Measurements from ENCODE around the gene PLP2.

PLP2 gene

GRCh38 chrX:49186125-49187027 lies 14.7 kb downstream of the PLP2 start, which contains the start of gene PRICKLE3:
Gene PRICKLE3, minus strand, starts transcription at chrX:49186373. Its CDS starts 76 bp downstream, at chrX:49186297.
- DNase-seq (ENCODE audit: low spot score), result peak; percentile 50

DNA sequence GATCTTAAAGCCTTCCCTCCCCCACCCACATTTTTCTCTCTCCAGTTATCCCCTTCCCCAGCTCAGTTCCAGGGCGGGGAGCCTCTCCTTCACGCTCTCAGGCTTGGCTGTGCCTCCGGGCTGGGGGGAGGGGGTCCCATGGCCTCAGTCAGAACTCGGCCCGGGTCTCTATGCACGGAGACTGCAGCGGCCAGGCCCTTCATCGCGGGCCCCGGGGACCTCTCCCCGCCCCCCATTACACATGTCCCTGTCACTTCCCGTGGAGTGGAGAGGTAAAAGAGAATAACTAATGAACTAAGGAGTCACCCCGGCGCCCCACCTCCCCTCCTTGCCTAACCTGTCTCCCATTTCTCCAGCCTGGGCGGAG lies 15.3 kb downstream of the PLP2 start:
- DNase-seq (ENCODE audit: low spot score), result no peak

DNA sequence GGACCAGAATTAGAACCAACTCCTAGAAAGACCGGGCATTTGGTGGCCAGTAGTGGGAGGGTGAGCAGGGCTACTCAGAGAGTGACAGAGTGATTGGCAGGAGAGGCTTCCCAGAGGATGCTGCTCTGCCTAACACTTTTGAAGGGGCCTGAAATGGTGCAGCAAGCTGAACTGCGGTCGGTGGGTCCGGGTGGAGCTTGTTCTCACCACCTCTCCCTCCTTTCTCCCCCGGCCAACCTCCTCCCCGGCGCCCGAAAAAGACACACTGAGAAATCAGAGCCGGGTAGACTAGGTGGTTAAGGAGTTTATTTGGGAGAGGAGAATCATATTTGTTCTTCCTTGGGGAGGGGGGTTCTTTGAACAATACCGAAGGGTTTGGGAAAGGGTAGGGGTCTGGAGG lies 15.8 kb downstream of the PLP2 start:
- no peak for DNase-seq (ENCODE audit: low spot score)

DNA sequence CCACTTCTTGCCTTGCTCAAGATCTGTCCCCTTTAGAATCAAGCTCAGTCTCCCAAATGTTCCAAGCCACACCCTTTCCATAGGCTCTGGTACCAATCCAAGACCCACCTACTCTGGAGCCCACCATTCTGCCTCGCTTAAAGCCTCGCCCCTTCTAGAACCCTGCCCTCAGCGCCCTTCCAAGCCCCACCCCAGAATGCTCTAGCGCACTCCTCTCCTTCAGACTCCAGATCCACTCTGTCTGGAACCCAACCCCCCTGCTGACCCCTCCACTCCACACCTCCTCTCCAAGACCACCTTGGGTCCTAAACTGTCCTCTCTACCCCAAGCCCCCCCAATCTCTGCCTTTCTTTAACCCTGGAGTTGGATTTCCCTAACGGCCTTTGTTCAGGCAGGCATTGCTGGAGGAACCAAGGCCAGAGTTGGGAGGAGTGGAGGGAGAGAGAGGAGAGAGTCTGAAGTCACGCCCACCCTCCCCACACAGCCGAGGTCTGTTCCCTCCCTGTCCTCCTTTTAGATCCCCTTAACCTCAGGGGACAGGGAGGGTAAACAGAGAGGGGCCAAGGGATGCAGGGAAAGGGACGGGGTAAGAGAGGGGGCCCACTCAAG lies 16.9 kb downstream of the PLP2 start:
- DNase-seq (ENCODE audit: low spot score), result no peak

GRCh38 chrX:49189606-49190005 lies 17.9 kb downstream of the PLP2 start:
- DNase-seq (ENCODE audit: low spot score), result no peak

GRCh38 chrX:49190821-49191573 lies 19.3 kb downstream of the PLP2 start:
- DNase-seq (ENCODE audit: low spot score), result peak; percentile 99

DNA sequence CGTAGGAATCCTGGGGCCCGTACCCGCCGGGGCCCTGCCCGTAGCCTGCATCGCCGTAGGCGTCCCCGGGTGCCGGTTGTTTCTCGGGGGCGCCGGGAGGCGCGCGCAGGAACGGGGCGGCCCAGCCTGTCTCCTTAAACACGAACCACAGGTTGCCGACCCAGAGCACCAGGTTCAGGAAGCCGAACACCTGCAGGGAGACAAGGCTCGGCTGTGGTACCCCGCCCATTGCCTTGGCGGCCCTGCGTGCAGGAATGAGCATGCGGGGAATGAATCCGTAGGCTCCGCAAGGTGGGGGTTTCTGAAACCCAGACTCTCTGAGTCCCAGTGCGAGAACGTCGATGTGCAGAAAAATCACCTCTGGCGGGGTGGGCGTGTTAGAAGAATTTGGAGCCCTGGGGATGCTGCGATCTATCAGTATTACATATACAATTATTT lies 19.9 kb downstream of the PLP2 start:
- DNase-seq (ENCODE audit: low spot score), result no peak

GRCh38 chrX:49192722-49193328 lies 21.1 kb downstream of the PLP2 start:
- DNase-seq (ENCODE audit: low spot score), result no peak

- DNase-seq (ENCODE audit: low spot score), result no peak
These were observed 21.9 kb downstream of the PLP2 start for GRCh38 chrX:49193542-49193964.

DNA sequence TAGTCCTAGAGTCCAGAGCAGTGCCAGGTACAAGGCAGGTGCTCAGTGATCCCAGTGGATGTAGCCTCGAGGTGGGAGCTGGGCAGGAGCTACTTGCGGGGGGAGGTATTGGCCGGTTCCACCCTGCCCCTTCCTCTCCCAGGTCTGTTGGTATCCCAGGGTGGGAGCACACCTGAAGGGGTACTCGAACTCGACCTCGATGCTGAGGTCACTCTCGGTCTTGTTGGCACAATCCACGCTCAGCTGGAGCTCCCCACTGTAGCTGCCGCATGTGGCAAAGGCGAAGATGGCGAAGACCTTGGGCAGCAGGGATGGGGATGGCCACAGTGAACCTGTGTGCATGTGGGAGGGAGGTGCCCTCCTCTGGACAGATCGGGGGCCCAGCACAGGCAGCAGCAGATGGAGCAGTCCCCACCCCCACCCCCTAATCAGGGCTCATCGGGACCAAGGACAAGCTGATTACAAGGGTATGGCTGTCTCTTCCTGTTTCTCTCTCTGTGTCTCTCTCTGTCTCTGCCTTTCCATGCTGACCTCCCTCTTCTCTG lies 25.9 kb downstream of the PLP2 start:
- DNase-seq (ENCODE audit: low spot score), result no peak

DNA sequence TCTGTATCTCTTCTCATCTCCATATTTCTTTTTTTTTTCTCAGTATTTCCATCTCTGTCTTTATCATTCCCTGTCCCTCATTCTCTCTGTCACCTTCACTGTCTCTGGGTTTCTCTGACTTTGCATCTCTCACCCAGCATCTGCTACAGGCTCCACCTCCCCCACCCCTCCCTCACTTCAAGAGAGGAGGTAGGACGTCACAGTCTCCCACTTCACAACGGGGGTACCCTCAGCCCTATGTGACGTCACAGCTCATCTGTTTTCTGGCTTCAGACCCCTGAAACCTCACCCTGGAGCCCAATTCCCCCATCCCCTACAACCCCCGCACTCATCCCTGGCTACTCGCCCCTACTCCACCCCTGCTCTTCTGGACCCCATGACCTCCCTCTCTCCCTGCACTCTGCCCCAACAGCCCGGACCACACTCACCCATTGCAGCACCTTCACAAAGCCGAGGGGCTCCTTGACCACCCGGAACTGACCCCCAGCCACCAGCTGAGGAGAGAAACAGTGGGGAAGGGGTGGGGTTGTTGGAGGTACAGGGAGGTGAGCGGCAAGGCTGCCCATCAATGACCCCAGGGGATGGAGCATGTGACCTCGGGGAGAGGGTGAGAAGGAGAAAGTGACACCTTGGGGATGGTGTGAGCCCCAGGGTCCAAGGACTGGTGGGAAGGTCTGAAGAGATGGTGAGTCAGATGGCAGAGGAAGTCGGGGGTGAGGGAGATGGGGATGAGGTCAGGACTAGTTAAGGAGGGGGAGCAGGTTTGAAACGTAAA lies 27.0 kb downstream of the PLP2 start:
- DNase-seq (ENCODE audit: low spot score), result no peak

GRCh38 chrX:49199315-49199595 lies 27.6 kb downstream of the PLP2 start:
- no peak for DNase-seq (ENCODE audit: low spot score)

DNA sequence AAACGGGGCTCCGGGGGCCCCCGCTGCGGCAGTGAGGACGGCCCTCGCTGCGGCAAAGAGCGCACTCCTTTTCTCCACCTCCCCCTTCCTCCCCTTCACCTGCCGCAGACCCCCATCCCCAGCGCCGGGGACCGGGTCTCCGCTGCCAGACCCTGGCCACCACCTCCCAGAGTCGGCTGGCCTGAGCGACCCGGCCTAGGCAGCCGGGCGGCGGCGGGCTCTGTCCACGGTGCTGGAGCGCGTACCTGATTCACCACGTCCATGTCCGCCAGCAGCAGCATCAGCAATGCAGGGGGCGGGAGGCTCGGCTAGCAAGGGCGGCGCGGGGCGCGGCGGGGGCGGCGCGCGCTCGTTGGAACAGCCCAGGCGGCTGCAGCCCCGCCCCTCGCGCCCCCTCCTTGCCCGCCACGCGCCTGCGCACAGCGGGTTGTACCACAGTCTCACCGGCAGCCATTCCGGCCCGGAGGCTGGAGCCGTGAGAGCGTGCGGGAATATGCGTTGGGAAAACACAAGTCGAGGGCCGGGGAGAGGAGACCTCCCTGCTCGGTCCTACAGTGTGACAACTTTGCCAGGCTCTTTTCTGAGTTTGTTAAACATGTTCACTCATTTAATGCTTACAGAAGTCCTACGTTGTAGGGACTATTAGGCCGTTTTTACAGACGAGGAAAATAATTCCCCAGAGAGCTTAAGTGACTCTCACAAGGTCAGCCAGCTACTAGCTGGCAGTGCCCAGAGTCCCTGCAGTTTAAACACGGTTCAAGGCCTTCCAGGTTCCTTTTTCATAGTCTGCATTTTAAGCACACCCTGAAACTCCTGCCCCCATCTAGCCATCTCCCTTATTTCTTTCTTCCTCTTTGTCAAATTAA lies 28.4 kb downstream of the PLP2 start, which contains the start of gene SYP:
Gene SYP, minus strand, starts transcription at position 288 of the 866 bp plus-strand sequence. Its CDS starts 7 bp downstream, at position 281.
- DNase-seq (ENCODE audit: low spot score), result peak; percentile 90

- no peak for DNase-seq (ENCODE audit: low spot score)
These were observed 30.3 kb downstream of the PLP2 start for GRCh38 chrX:49202022-49202421.

- peak; percentile 48 for DNase-seq (ENCODE audit: low spot score)
These were observed 31.8 kb downstream of the PLP2 start for GRCh38 chrX:49203536-49203935.

DNA sequence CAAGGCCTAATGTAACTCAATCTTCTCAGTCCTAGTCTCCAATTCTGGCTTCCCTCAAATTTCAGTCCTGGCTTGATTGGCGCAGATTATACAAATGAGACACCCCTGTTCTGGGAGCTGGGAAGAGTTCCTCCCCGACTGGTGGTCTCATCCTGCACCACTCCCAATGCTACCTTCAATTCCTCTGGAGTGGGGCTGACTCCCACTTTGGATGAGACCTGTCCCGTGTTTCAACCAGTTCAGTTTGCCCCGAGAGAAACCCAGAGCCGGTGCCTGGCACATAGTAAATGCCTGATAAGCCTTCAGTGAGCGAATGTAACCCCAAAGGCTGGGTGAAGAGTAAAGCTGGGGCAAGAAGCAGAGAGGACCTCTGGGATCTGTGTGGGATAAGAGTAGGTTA lies 32.3 kb downstream of the PLP2 start:
- no peak for DNase-seq (ENCODE audit: low spot score)

GRCh38 chrX:49204709-49205108 lies 33.0 kb downstream of the PLP2 start:
- no peak for DNase-seq (ENCODE audit: low spot score)

DNA sequence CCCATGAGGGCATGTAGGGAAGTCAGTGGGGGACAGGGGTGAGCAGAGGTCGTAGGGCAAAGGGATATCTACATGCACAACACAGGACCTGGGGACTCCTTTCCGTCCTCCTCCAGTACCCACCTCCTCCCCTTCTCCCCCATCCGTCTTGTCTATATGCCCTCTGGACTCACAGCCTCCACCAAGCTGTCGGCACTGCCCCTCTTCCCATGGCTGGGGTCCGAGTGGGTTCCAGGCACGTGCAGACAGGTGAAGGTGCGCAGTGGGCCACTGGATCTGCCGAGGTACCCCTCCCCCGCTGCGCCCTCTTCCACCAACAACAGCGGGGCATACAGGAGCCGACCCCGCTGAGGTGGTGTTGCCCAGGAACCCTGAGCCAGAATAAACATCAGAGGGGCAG lies 33.7 kb downstream of the PLP2 start:
- DNase-seq (ENCODE audit: low spot score), result no peak

DNA sequence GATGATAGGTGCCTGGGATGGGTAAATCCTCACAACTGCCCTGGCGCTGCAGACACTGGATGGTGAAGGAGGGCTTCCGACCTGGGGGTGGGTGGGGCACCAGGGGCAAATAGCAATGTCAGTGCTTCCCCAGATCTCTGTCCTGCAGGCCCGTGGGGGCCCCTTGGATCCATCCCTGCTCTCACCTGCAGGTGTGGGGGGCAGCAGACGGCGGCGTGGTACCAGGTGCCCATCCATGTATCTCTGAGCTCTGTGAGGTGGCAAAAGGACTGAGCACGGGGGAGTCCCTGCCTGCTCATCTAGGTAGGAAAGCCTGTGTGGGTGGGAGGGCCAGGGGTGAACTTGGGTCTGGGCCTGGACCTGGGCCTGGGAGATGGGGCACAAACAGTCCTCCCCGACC lies 34.8 kb downstream of the PLP2 start:
- no peak for DNase-seq (ENCODE audit: low spot score)

- DNase-seq (ENCODE audit: low spot score), result no peak
These were observed 36.7 kb downstream of the PLP2 start for GRCh38 chrX:49208399-49208798.
